ENCODE measurements around the gene LRRC36.
A peak's percentile ranks its signal among the peaks of the same experiment; 100 is the strongest.
"Not testable (repeated sequence)": the region's sequence is repeated elsewhere in the genome, so short reads cannot be mapped to it uniquely, and the experiment has no call there.

Gene LRRC36

GRCh38 chr16:67342616-67343015, 16.0 kb downstream of the LRRC36 start:
- DNase-seq = no peak

GRCh38 chr16:67345401-67345800, 18.8 kb downstream of the LRRC36 start:
- no peak for DNase-seq

GRCh38 chr16:67346341-67346740, 19.7 kb downstream of the LRRC36 start:
- no peak for DNase-seq

GRCh38 chr16:67349172-67349571, 22.6 kb downstream of the LRRC36 start:
- DNase-seq = no peak

GRCh38 chr16:67350324-67350723, 23.7 kb downstream of the LRRC36 start:
- DNase-seq = no peak

GRCh38 chr16:67352463-67352862, 25.8 kb downstream of the LRRC36 start:
- DNase-seq = not testable (repeated sequence)

GRCh38 chr16:67356396-67356795, 29.8 kb downstream of the LRRC36 start:
- DNase-seq = no peak

- no peak for DNase-seq
These were observed 30.9 kb downstream of the LRRC36 start for GRCh38 chr16:67357561-67357960.

GRCh38 chr16:67359540-67360269, 33.1 kb downstream of the LRRC36 start:
- not testable (repeated sequence) for DNase-seq

GRCh38 chr16:67361038-67361437, 34.4 kb downstream of the LRRC36 start:
- no peak for DNase-seq

- DNase-seq = no peak
These were observed 38.1 kb downstream of the LRRC36 start for GRCh38 chr16:67364600-67365235.

GRCh38 chr16:67370661-67371060, 44.0 kb downstream of the LRRC36 start:
- DNase-seq = no peak

- DNase-seq = peak in 2 of 51 donors; percentile 23 to 66
These were observed 46.0 kb downstream of the LRRC36 start for GRCh38 chr16:67372664-67373063.

GRCh38 chr16:67376012-67376411, 49.4 kb downstream of the LRRC36 start:
- not testable (repeated sequence) for DNase-seq

- no peak for DNase-seq
These were observed 52.0 kb downstream of the LRRC36 start for GRCh38 chr16:67378642-67379041.

GRCh38 chr16:67383284-67383683, 56.7 kb downstream of the LRRC36 start:
- no peak for DNase-seq

GRCh38 chr16:67384778-67385510, 58.3 kb downstream of the LRRC36 start:
- DNase-seq = no peak

- no peak for DNase-seq
These were observed 60.3 kb downstream of the LRRC36 start for GRCh38 chr16:67386861-67387455.

- DNase-seq = peak in 1 of 51 donors; percentile 16
These were observed 61.0 kb downstream of the LRRC36 start for GRCh38 chr16:67387479-67388079.

- no peak for DNase-seq
These were observed 61.6 kb downstream of the LRRC36 start for GRCh38 chr16:67388191-67388590.

GRCh38 chr16:67388591-67388990, 62.0 kb downstream of the LRRC36 start:
- DNase-seq = no peak
